HG03103 (cell line): Measurements from ENCODE around the gene POPDC3.
"Not testable (repeated sequence)": the region's sequence is repeated elsewhere in the genome, so short reads cannot be mapped to it uniquely, and the experiment has no call there.

Experiments used
- ATAC-seq: cut with Tn5 transposase; IDR thresholded peaks from one replicate; pipeline ENCODE4 v1.9.1; 2021; ENCODE audit warnings: low read depth; ENCODE audit not compliant: unreplicated experiment

Gene POPDC3, protein sequence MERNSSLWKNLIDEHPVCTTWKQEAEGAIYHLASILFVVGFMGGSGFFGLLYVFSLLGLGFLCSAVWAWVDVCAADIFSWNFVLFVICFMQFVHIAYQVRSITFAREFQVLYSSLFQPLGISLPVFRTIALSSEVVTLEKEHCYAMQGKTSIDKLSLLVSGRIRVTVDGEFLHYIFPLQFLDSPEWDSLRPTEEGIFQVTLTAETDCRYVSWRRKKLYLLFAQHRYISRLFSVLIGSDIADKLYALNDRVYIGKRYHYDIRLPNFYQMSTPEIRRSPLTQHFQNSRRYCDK

GRCh38 chr6:105179244-105180065, at the start of gene POPDC3:
Gene POPDC3 (minus strand): TSS chr6:105180014. CDS start chr6:105161909, 18,105 bp downstream.
- ATAC-seq, result no peak

GRCh38 chr6:105227295-105227767, 47.5 kb upstream of the POPDC3 start:
- no peak for ATAC-seq

DNA sequence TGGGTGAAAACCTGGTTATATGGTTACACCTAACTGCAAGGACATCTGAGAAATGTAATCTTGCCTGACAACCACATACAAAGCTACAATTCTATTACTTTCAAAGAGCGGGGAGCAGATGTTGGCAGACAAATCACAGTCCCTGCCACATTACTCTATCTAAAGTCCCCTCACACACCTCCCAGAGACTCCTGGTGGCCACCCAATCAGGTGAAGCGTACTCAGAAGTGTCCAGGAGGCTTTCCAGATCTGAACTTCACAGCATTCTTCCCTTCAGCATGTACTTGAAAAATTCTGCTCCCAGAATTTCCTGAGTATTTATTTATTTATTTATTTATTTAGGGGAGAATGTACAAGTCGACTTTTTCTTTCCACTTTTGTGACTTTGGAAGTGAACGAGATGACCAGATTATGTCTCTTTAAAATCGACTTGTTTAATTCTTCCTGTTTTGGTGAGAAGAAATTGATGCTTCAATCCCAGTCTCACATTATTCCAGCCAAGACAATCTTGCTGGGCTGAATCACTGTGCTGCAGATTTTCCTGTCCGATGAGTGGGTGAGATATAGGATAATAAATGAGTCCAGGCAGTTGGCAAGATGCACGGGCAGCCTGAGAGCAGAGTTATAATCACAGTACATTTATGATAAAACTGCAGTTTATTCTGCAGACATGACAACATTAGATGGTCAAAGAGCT, 46.9 kb upstream of the POPDC3 start:
- ATAC-seq, result no peak

DNA sequence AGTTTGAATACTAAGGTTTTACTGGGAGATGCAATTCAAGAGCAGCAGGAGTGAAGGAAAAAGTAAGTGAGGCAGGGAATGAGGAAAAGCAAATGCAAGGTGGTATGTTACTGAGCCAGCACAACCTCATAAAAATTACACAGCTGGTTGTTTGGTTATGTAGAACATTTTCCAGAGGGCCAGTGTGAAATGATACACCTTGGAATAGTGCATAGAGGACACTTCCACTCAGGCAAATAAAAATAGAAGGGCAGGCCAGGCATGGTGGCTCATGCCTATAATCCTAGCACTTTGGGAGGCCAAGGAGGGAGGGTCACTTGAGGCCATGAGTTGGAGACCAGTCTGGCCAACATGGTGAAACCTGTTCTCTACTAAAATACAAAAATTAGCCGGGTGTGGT, 43.4 kb upstream of the POPDC3 start:
- no peak for ATAC-seq

DNA sequence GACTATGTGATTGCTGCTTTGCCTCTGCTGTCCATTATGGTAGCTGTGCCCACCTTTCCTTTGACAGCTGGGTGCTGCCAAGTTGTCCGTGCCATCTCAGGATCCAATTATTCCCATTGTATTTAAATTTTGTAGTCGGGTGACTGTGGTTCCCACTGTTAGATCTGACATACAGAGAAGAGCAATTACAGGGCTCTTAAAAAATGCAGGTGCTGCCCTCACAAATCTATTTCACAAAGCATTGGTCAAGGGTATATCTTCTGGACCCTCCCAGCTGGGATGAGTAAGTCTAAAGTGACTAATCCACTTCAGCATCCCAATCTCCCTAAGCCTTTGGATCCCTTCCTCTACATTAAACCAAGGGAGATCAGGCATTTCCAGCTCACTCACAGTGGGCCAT, 41.4 kb upstream of the POPDC3 start:
- ATAC-seq, result not testable (repeated sequence)

GRCh38 chr6:105220186-105220585, 40.4 kb upstream of the POPDC3 start:
- ATAC-seq, result no peak

DNA sequence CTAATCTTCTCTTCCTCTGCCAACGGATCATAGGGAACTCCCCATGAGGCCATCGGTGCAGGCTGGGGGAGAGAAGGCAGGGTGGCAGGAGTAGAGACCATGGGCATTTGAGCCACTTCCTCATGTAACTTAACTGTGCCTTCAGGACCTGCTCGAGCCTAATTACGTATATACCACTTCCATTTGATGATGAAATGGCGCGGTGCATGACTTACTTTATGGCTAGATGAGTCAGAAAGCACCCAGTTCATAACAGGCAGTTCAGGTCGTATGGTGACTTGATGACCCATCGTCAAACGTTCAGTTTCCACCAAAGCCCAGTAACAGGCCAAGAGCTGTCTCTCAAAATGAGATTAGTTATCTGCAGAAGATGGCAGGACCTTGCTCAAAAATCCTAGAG, 39.4 kb upstream of the POPDC3 start:
- not testable (repeated sequence) for ATAC-seq

DNA sequence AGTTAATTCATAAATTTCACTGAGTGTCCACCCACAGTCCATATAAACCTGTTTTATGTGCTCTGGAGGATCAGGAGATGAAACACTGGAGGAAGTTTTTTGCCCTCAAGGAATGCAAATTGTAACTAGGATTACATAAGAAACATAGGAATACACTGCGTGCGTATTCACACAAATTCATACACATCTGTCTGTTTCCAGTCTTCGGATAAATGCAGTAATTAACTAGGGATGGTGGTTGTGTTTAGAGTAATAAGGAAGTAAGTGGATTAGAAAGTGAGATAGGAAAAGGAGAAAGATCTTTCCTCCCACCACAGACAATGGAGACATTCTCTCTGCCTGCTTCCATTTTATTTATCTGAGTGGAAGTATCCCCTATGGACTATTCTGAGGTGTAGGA, 35.7 kb upstream of the POPDC3 start:
- ATAC-seq, result no peak

GRCh38 chr6:105214668-105215067, 34.9 kb upstream of the POPDC3 start:
- ATAC-seq, result no peak

GRCh38 chr6:105213272-105213671, 33.5 kb upstream of the POPDC3 start:
- no peak for ATAC-seq

- ATAC-seq, result peak; percentile 50
These were observed 32.8 kb upstream of the POPDC3 start for GRCh38 chr6:105212587-105212986.

GRCh38 chr6:105211831-105212230, 32.0 kb upstream of the POPDC3 start:
- ATAC-seq, result no peak

DNA sequence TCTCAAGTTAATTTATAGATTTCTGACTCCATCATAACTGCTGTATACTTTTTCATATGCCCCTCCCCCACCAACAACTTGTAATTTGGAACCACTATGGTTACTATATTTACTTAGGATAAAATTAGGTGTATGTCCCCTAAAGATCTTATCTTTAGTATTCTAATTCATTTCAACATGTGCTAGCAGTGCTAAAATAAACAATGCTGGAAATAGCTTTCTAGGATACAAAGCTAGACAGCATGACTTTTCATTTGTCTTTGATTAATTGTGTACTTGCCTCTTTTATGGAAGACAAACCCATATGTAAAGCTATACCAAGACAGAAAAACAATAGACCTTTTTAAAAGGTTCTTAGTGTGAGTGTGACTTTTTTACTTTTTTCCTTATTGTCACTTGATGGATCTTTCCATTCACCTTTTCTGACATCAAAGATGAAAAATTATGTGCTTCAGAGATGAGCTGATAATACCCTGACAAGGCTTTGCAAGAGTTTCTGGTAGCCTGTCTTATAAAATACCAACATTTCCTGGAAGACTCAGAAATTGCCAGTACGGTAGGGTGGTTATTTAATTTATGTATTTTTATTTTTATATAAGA, 31.2 kb upstream of the POPDC3 start:
- no peak for ATAC-seq

- no peak for ATAC-seq
These were observed 30.3 kb upstream of the POPDC3 start for GRCh38 chr6:105209950-105210706.

GRCh38 chr6:105207524-105208269, 27.9 kb upstream of the POPDC3 start:
- ATAC-seq, result no peak

DNA sequence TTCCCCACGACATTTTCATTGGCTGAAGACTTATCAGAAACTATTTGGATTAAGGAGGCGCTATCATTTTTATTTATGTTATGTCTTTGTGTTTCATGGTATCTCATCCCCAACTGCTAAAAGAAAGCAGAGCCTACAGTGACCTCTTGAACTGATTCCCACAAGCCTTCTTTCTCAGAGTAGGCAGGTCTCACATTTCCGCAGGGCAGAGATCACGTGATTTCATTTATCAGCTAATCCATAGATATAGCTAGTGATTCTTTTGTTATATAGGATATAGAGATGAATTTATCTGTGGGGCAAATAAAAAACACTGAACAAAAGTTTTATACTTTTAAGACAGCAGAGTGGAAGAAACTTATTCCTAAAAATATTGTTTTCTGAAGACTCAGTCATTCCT, 25.0 kb upstream of the POPDC3 start:
- ATAC-seq, result no peak

GRCh38 chr6:105204331-105204730, 24.5 kb upstream of the POPDC3 start:
- ATAC-seq, result no peak

DNA sequence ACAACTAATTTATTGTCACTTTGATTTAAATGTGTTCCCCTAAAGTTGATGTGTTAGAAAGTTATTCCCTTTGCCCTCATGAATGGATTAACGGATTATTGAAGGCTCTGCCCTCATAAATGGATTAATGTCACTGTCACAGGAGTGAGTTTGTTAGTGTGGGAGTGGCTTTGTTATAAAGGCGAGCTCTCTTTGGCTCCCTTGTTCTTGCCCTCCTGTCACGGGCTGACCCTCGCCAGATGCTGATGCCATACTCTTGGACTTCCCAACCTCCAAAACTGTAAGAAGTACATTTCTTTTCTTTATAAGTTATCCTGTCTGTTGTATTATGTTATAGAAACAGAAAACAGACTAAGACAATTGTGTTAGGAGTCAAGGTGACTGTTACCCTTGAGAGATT, 22.7 kb upstream of the POPDC3 start:
- no peak for ATAC-seq

GRCh38 chr6:105200133-105200730, 20.4 kb upstream of the POPDC3 start:
- no peak for ATAC-seq
